ENCODE results near the gene RUBCNL. TPM values are rescaled to one million over a fixed set of nuclear protein-coding genes. Genes with fewer than 3 reads are reported as not detected.

Gene RUBCNL
- total RNA-seq, 1 experiment from 2014 or later, result 1.9 TPM

DNA sequence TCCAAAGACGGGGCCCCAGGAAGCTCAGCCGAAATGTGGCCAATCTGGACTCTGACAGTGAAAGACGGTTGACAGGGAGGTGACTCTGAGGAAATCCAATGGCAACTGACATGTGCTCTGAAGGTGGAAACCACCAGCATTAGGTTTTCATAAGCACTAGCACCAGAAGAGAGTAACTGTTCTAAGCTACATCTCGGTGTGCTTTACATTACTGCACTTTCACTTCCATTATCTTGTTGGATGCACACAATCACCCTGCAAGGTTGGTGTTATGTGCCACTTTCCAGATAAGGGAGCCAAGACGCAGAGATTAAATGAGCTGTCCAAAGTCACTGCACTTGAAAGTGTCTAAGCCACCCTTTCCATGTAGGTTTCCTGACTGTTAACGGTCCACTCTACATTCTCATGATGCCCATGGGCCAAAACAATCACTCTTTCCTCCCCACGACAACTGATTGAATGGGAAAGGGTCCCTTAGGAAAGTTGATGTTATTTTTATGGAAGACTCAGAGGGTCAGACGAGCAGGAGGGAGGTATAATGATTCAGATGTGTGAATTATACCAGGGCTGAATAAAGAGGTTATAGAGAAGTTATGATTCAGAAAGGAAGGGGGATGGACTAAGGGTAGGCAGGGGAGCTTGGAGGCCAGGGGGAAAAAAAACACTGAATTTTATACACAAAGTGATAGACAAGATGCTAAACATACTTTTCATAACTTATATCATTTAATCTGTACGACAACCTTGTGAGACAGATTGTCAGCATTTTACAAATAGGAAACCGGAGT lies 52.8 kb downstream of the RUBCNL start (continued):
- TF ChIP-seq SP1 (CRISPR knock-in tag; conservative IDR thresholded peaks at IDR 0.05) (no peak), JUN (CRISPR knock-in tag; IDR thresholded peaks at IDR 0.05) (no peak)
- TF ChIP-seq, protein P1, sequence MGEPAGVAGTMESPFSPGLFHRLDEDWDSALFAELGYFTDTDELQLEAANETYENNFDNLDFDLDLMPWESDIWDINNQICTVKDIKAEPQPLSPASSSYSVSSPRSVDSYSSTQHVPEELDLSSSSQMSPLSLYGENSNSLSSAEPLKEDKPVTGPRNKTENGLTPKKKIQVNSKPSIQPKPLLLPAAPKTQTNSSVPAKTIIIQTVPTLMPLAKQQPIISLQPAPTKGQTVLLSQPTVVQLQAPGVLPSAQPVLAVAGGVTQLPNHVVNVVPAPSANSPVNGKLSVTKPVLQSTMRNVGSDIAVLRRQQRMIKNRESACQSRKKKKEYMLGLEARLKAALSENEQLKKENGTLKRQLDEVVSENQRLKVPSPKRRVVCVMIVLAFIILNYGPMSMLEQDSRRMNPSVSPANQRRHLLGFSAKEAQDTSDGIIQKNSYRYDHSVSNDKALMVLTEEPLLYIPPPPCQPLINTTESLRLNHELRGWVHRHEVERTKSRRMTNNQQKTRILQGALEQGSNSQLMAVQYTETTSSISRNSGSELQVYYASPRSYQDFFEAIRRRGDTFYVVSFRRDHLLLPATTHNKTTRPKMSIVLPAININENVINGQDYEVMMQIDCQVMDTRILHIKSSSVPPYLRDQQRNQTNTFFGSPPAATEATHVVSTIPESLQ (CRISPR knock-in tag; IDR thresholded peaks at IDR 0.05), result no peak

DNA sequence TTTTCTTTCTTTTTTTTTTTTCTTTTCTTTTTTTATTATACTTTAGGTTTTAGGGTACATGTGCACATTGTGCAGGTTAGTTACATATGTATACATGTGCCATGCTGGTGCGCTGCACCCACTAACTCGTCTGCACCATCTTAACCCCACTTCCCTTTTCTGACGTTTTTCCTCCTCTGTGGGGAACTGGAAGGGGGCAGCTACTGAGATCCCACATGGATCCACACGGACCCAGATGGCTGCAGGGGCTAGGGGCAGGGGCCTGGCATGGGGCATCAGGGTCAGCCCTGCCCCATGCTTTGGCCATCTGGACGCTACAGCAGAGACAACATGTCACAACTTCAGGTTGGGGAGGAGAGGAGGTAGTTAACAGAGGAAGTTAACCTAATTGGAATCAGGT lies 54.3 kb downstream of the RUBCNL start:
- Mint-ChIP-seq H3K36me3 (no peaks in the 10 kb centered on the region; the same call in 1 of the 2 replicates), H3K27ac (no peak overlapping the region), H3K27me3 (ENCODE audit: low read depth) (no peaks in the 10 kb centered on the region; the same call in 1 of the 2 replicates), H3K9me3 (peaks cover 17% of the 10 kb centered on the region), H3K4me3 (no peak overlapping the region), H3K4me1 (peaks cover 5% of the 10 kb centered on the region; the same call in 1 of the 2 replicates)
- ChIA-PET POLR2A (no interaction called here), CTCF (interaction anchor here (2.2 kb wide), 1 partner anchor 12 kb away, joined by 10 read pairs; no protein-coding TSS in a partner anchor)
- DNase-seq (ENCODE audit: low spot score) (no peak), ATAC-seq (no peak)
- TF ChIP-seq ZNF396 (CRISPR knock-in tag; IDR thresholded peaks at IDR 0.05; ENCODE audit: borderline replicate concordance) (no peak), SP1 (CRISPR knock-in tag; conservative IDR thresholded peaks at IDR 0.05) (no peak), OVOL2 (CRISPR knock-in tag; IDR thresholded peaks at IDR 0.05; ENCODE audit: borderline replicate concordance) (no peak)
- TF ChIP-seq, protein P2, sequence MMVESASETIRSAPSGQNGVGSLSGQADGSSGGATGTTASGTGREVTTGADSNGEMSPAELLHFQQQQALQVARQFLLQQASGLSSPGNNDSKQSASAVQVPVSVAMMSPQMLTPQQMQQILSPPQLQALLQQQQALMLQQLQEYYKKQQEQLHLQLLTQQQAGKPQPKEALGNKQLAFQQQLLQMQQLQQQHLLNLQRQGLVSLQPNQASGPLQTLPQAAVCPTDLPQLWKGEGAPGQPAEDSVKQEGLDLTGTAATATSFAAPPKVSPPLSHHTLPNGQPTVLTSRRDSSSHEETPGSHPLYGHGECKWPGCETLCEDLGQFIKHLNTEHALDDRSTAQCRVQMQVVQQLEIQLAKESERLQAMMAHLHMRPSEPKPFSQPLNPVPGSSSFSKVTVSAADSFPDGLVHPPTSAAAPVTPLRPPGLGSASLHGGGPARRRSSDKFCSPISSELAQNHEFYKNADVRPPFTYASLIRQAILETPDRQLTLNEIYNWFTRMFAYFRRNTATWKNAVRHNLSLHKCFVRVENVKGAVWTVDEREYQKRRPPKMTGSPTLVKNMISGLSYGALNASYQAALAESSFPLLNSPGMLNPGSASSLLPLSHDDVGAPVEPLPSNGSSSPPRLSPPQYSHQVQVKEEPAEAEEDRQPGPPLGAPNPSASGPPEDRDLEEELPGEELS (CRISPR knock-in tag; IDR thresholded peaks at IDR 0.05), result no peak
- TF ChIP-seq, protein P3, sequence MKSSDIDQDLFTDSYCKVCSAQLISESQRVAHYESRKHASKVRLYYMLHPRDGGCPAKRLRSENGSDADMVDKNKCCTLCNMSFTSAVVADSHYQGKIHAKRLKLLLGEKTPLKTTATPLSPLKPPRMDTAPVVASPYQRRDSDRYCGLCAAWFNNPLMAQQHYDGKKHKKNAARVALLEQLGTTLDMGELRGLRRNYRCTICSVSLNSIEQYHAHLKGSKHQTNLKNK (CRISPR knock-in tag; IDR thresholded peaks at IDR 0.05), result no peak

DNA sequence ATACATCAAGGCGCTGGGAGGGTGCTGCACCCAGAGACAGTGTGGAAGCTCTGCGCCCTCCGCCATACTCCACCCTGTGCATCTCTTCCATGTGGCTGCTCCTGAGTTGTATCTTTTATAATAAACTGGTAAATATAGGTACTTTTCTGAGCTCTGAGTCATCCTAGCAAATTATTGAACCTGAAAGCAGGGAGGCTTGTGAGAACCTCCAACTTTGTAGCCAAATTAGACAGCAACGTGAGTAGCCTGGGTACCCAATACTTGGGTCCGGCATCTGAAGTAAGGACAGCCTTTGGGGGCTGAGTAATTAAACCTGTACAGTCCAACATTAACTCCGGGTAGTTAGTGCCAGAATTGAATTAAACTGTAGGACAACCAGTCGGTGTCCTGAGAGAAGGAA lies 57.4 kb downstream of the RUBCNL start:
- no peak for ATAC-seq
- peaks cover 5% of the 10 kb centered on the region; the same call in 1 of the 2 replicates for H3K4me1 Mint-ChIP-seq
- POLR2A ChIA-PET, result no interaction called here
- TF ChIP-seq GABPB1 (CRISPR knock-in tag; IDR thresholded peaks at IDR 0.05) (no peak), RORB (CRISPR knock-in tag; IDR thresholded peaks at IDR 0.05) (no peak), NR2C2 (CRISPR knock-in tag; IDR thresholded peaks at IDR 0.05) (no peak), CBFB (CRISPR knock-in tag; IDR thresholded peaks at IDR 0.05; ENCODE audit: low read depth) (no peak), ETV6 (CRISPR knock-in tag; IDR thresholded peaks at IDR 0.05) (no peak), ESRRA (CRISPR knock-in tag; IDR thresholded peaks at IDR 0.05; ENCODE audit: borderline replicate concordance) (no peak)
- TF ChIP-seq, protein P4, sequence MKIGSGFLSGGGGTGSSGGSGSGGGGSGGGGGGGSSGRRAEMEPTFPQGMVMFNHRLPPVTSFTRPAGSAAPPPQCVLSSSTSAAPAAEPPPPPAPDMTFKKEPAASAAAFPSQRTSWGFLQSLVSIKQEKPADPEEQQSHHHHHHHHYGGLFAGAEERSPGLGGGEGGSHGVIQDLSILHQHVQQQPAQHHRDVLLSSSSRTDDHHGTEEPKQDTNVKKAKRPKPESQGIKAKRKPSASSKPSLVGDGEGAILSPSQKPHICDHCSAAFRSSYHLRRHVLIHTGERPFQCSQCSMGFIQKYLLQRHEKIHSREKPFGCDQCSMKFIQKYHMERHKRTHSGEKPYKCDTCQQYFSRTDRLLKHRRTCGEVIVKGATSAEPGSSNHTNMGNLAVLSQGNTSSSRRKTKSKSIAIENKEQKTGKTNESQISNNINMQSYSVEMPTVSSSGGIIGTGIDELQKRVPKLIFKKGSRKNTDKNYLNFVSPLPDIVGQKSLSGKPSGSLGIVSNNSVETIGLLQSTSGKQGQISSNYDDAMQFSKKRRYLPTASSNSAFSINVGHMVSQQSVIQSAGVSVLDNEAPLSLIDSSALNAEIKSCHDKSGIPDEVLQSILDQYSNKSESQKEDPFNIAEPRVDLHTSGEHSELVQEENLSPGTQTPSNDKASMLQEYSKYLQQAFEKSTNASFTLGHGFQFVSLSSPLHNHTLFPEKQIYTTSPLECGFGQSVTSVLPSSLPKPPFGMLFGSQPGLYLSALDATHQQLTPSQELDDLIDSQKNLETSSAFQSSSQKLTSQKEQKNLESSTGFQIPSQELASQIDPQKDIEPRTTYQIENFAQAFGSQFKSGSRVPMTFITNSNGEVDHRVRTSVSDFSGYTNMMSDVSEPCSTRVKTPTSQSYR (CRISPR knock-in tag; IDR thresholded peaks at IDR 0.05), result no peak
- TF ChIP-seq, protein P5, sequence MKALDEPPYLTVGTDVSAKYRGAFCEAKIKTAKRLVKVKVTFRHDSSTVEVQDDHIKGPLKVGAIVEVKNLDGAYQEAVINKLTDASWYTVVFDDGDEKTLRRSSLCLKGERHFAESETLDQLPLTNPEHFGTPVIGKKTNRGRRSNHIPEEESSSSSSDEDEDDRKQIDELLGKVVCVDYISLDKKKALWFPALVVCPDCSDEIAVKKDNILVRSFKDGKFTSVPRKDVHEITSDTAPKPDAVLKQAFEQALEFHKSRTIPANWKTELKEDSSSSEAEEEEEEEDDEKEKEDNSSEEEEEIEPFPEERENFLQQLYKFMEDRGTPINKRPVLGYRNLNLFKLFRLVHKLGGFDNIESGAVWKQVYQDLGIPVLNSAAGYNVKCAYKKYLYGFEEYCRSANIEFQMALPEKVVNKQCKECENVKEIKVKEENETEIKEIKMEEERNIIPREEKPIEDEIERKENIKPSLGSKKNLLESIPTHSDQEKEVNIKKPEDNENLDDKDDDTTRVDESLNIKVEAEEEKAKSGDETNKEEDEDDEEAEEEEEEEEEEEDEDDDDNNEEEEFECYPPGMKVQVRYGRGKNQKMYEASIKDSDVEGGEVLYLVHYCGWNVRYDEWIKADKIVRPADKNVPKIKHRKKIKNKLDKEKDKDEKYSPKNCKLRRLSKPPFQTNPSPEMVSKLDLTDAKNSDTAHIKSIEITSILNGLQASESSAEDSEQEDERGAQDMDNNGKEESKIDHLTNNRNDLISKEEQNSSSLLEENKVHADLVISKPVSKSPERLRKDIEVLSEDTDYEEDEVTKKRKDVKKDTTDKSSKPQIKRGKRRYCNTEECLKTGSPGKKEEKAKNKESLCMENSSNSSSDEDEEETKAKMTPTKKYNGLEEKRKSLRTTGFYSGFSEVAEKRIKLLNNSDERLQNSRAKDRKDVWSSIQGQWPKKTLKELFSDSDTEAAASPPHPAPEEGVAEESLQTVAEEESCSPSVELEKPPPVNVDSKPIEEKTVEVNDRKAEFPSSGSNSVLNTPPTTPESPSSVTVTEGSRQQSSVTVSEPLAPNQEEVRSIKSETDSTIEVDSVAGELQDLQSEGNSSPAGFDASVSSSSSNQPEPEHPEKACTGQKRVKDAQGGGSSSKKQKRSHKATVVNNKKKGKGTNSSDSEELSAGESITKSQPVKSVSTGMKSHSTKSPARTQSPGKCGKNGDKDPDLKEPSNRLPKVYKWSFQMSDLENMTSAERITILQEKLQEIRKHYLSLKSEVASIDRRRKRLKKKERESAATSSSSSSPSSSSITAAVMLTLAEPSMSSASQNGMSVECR (CRISPR knock-in tag; IDR thresholded peaks at IDR 0.05; ENCODE audit: borderline replicate concordance), result no peak
- TF ChIP-seq, protein P6, sequence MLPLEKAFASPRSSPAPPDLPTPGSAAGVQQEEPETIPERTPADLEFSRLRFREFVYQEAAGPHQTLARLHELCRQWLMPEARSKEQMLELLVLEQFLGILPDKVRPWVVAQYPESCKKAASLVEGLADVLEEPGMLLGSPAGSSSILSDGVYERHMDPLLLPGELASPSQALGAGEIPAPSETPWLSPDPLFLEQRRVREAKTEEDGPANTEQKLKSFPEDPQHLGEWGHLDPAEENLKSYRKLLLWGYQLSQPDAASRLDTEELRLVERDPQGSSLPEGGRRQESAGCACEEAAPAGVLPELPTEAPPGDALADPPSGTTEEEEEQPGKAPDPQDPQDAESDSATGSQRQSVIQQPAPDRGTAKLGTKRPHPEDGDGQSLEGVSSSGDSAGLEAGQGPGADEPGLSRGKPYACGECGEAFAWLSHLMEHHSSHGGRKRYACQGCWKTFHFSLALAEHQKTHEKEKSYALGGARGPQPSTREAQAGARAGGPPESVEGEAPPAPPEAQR (CRISPR knock-in tag; IDR thresholded peaks at IDR 0.05), result no peak

More for the DNA sequence above, 57.4 kb downstream of the RUBCNL start:
- H3K27me3 Mint-ChIP-seq (ENCODE audit: low read depth), result no peaks in the 10 kb centered on the region
- no peak for DNase-seq (ENCODE audit: low spot score)
- CTCF ChIA-PET, result interaction anchor here (1.3 kb wide), 1 partner anchor 169 kb away, joined by 3 read pairs; no protein-coding TSS in a partner anchor
- no peak overlapping the region for H3K27ac Mint-ChIP-seq
- H3K36me3 Mint-ChIP-seq, result no peaks in the 10 kb centered on the region
- no peak overlapping the region for H3K4me3 Mint-ChIP-seq
- no peaks in the 10 kb centered on the region for H3K9me3 Mint-ChIP-seq

Data from WTC11 (cell line).